Upper lobe of left lung (tissue), 4 donors: ENCODE measurements around the gene ADCY2.

Experiments
- CTCF ChIP-seq, 6 experiments: fragments of 450-650 bp in 4 of 6; fragments of 200-600 bp in 2 of 6; sonication (generic) in 2 of 6; IDR thresholded peaks; one replicate each; pipeline ENCODE4 v1.5.1; 2016 to 2019; ENCODE audit warnings: antibody characterized with exemption in 6 of 6
- EP300 ChIP-seq, 4 donors: sonication (generic); formaldehyde crosslinking; IDR thresholded peaks; one replicate each; pipeline ENCODE4 v1.5.1; 2017; ENCODE audit warnings: antibody characterized with exemption in 4 of 4, control low read depth in 2 of 4
- POLR2A ChIP-seq, 4 donors: fragments of 450-650 bp; IDR thresholded peaks; one replicate each; pipeline ENCODE4 v1.5.1; 2016 to 2017; ENCODE audit warnings: antibody characterized with exemption in 4 of 4, mild to moderate bottlenecking in 2 of 4
- POLR2AphosphoS5 ChIP-seq, 2 donors: sonication (generic); formaldehyde crosslinking; IDR thresholded peaks; one replicate each; pipeline ENCODE4 v1.5.1; 2017; ENCODE audit warnings: antibody characterized with exemption in 2 of 2

GRCh38 chr5:7822449-7822848 lies 426.5 kb downstream of the ADCY2 start:
- no peak for TF ChIP-seq POLR2A (IDR thresholded peaks at IDR 0.05)
- TF ChIP-seq CTCF (IDR thresholded peaks at IDR 0.05) = no peak
- TF ChIP-seq POLR2AphosphoS5 (IDR thresholded peaks at IDR 0.05) = no peak
- no peak for TF ChIP-seq EP300 (IDR thresholded peaks at IDR 0.05)
